Mesenteric fat pad (tissue), 1 donor: ENCODE results near the gene SORCS2. TPM values are rescaled to one million over a fixed set of nuclear protein-coding genes. Genes with fewer than 3 reads are reported as not detected.

Experiments
- DNase-seq: peaks from one replicate; pipeline ENCODE4 v3.0.0-alpha.2; 2020; ENCODE audit warnings: low spot score
- total RNA-seq: library from RNA; stranded (reverse); fragmentation: NEBNext Ultra II Directional; extraction: Animal tissue kit (Norgen Biotek cat#: 25700); gene quantifications from one replicate; pipeline ENCODE4 v1.2.1, GENCODE V29; 2021
- donor health status: DM: yes; HTN: yes; CAD: no.

SORCS2 gene
- total RNA-seq, 1 donor from 2014 or later, result 1.9 TPM

- no peak for DNase-seq
These were observed 519.1 kb downstream of the SORCS2 start for GRCh38 chr4:7711307-7711963.

GRCh38 chr4:7712021-7712671, 519.8 kb downstream of the SORCS2 start:
- no peak for DNase-seq

- no peak for DNase-seq
These were observed 521.4 kb downstream of the SORCS2 start for GRCh38 chr4:7713757-7714156.

GRCh38 chr4:7714176-7714575, 521.8 kb downstream of the SORCS2 start:
- DNase-seq, result no peak

GRCh38 chr4:7714738-7715137, 522.4 kb downstream of the SORCS2 start:
- DNase-seq, result no peak

GRCh38 chr4:7715271-7716009, 523.1 kb downstream of the SORCS2 start:
- no peak for DNase-seq

GRCh38 chr4:7716010-7716721, 523.8 kb downstream of the SORCS2 start:
- DNase-seq, result no peak

GRCh38 chr4:7717161-7717560, 524.8 kb downstream of the SORCS2 start:
- no peak for DNase-seq

- no peak for DNase-seq
These were observed 525.7 kb downstream of the SORCS2 start for GRCh38 chr4:7717946-7718490.

- DNase-seq, result no peak
These were observed 527.2 kb downstream of the SORCS2 start for GRCh38 chr4:7719354-7720174.

- no peak for DNase-seq
These were observed 529.7 kb downstream of the SORCS2 start for GRCh38 chr4:7721984-7722551.

GRCh38 chr4:7722766-7723387, 530.5 kb downstream of the SORCS2 start:
- DNase-seq, result no peak

GRCh38 chr4:7723625-7724024, 531.3 kb downstream of the SORCS2 start:
- DNase-seq, result no peak

GRCh38 chr4:7725951-7726350, 533.6 kb downstream of the SORCS2 start:
- no peak for DNase-seq

GRCh38 chr4:7726665-7727413, 534.5 kb downstream of the SORCS2 start:
- DNase-seq, result no peak

GRCh38 chr4:7727749-7728148, 535.4 kb downstream of the SORCS2 start:
- DNase-seq, result no peak

- DNase-seq, result no peak
These were observed 539.1 kb downstream of the SORCS2 start for GRCh38 chr4:7731437-7731836.

- no peak for DNase-seq
These were observed 539.9 kb downstream of the SORCS2 start for GRCh38 chr4:7732263-7732662.

- DNase-seq, result no peak
These were observed 540.9 kb downstream of the SORCS2 start for GRCh38 chr4:7733201-7733600.
